ENCODE data around the gene RPS6KA2.

Gene RPS6KA2

DNA sequence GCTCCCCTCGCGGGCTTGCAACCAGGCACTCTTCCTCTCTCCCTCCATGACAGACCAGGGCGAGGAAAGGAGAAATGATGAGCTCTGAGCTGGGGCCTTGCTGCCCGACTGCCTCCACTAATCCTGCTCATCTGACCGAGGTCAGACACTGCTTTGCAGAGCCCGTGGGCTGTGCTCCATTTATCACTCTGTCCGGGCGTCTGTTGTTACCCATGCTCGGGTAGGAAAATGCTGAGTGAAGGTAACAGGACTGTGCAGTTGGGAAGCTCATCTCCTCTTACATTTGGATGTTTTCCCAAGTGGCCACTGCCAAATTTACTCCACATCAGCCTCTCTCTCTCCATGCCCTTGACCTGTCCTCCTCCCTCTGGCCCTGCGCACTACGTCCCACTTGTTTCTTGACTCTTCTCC, 14.6 kb downstream of the RPS6KA2 start:
- DNase-seq = no peak

DNA sequence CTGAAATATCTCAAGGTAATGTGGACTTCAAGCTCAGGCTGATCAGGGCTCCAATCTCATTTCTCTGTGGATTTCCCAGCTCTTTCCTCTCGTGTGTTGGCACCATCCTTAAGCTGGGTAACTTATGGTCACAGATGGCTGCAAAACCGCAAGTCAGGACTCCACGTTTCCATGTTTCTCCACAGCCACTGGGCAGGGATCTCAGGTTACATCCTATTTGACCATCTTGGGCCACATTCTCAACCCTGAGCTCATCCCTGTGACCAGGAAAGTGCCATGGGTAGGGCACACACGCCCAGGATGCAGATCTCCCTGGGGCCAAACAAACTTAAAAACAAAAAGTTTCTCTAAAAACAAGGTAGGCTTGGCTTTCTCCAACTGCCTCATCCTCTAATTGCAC, 15.4 kb downstream of the RPS6KA2 start:
- DNase-seq = no peak

DNA sequence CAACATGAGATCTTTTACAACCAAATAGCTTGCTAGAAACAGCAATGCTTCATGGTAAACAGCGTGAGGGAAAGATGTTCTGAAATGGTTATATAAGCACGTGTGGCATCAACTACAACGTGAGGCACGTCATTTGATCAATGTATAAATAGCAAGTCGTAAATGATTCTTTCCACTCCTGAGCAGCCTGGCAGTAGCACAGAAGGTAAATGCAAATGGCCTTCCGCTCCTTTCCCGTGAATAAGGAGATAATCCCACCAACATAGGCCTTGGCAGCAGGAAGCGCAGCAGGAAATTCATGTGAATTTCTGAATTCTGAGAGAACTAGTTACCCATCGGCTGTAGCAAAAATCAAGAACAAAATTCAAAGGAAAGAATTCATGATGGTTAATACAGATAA, 17.0 kb downstream of the RPS6KA2 start:
- no peak for DNase-seq

DNA sequence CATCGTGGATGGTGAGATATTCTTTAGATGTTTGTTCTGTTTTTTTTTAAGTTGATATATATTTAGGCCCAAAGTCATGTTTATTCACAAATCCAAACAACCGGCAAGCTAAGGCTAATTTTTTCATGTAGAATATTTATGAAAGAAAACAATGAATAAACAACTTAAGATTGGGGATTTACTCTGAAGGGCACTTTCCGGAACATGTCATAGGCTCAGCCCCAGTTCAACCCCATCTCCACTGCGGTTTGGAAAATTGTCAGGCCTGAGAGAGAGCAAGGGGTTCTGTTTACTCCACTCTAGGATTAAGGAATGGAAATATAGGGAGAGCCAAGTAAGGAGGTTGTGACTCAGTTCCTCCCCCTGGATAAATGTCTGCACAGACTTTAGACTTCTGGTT, 18.3 kb downstream of the RPS6KA2 start:
- no peak for DNase-seq

DNA sequence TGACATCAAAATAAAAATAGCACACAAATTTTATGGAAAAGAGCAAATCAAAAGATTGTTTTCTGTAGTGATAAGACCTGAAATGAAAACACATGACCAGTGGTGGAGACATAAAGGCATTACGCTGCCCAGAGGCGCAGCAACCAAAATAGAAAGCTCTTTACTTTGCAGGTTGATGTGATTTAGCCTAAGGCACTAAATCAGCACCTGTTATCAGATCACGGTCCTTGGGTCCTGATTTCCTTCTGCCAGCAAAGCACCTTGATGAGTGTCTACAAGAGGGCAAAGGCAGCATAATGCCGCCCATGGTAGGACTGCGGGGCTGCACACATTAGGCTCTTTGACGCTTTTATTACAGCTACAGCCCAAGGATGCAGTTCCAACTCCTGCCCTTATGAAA, 21.3 kb downstream of the RPS6KA2 start:
- DNase-seq = no peak

DNA sequence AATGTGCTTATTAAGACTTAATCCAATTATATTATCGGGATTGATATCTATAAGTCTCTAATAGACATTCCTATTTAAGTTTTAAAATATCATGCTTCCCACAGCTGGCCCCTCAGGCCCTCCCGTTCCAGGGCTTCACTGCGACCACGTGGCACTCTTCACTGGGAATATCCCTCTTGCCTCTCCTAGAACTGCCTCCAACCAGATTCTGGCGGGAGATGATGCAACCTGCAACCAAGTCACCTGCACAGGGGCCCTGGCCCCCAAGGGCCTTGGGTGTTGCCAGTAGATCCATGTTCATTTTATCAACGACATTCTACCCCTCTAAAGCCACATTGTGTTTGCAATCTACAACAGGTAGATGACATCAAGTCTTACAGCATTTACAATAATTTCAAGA, 22.1 kb downstream of the RPS6KA2 start:
- DNase-seq = no peak

DNA sequence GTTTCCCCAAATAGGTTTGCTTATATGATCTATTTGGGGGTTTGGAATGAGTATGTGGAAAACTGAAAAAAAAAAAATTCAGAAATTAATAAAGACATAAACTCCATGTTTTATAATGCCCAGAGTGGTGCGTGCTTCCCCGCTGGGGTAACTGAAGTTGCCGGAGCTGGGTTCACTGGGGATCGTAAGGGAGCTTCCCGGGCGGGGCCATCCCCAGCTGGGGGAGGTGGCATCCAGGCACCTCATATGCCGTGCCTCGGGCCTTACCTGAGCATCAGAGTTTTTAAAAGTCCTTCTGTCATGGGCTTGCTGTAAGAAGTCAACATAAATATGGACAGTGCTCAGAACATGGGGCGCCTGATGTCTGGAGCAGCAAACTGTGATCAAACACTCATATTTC, 22.7 kb downstream of the RPS6KA2 start:
- no peak for DNase-seq

DNA sequence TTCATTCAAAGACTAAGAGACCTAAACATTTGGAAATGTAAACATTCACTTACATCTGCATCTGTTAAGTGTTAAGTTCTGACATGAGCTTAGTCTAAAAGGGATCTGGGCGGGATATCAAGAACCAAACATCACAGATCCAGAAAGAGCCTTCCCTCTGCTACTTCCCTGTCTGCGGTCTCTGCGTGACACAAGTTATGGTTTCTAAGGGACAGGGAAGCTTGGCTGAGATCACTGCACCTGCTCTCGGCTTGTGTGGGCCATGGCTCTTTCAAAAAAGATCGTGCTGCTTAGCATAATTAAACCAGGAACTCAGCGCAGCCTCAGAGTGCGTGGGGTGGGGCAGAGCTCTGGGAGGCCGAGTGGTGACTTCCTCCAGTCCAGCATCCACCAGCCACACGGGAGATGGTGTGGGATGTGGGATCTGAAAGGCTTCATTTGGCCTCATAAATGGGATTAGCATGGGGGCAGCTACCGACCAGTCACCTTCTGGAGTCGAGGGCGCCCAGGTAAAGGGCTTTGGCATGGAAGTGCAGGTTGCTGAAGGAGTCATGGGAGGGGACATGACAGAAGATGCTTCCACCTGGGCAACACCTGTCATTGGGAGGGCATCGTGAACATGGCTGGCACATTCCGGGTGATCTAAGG, 23.9 kb downstream of the RPS6KA2 start:
- DNase-seq = no peak

DNA sequence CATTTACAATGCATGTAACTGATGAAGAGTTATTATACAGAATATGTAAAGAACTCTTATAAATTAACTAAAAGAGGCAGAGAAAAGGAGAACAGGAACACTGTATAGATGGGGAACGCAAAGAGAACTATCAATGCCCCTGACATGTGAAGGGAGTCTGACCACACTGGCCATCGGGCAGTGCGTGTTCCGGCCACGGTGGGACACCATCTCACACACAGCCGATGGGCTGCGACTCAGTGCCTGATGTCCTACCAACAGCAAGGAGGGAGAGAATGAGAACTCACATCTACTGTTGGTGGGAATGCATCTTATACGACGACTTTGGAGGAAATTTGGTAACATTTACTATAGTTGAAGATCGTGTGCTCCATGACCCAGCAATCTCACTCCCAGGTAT, 25.1 kb downstream of the RPS6KA2 start:
- DNase-seq = no peak

DNA sequence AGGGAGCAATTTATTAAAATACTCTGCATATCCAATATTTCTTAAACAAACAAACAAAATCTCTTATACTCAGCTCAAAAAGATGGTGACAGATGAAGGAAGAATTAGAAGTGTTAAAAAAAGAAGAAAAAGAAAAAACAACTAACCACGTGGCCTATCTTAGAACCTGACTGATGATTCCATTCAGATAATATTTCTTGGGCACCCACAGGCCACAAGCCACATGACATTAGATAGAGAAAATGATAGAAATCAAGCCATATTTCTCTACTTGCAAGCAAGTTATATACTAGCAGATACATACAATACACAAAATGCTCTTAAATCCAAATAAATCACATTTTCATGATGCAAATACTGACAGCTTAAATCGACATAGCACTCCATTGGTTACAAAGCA, 26.1 kb downstream of the RPS6KA2 start:
- no peak for DNase-seq

DNA sequence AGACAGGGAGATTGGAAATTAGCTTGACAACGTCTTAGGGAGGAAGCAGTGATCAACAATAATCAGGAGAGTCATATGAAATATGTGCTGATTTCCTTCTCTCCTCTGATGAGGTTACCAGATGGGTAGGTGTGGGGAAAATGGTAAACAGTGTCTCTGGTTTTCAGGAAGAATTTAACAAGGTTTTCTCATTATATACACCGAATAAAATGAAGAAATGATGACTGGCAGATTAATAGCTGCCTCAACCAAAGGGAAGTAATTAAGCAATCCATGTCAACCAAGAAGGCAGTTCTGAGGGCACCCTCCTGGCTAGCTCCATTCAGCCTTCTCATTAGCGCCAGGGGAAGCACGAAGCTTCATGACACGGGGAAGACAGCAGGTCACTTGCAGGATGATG, 27.8 kb downstream of the RPS6KA2 start:
- no peak for DNase-seq

DNA sequence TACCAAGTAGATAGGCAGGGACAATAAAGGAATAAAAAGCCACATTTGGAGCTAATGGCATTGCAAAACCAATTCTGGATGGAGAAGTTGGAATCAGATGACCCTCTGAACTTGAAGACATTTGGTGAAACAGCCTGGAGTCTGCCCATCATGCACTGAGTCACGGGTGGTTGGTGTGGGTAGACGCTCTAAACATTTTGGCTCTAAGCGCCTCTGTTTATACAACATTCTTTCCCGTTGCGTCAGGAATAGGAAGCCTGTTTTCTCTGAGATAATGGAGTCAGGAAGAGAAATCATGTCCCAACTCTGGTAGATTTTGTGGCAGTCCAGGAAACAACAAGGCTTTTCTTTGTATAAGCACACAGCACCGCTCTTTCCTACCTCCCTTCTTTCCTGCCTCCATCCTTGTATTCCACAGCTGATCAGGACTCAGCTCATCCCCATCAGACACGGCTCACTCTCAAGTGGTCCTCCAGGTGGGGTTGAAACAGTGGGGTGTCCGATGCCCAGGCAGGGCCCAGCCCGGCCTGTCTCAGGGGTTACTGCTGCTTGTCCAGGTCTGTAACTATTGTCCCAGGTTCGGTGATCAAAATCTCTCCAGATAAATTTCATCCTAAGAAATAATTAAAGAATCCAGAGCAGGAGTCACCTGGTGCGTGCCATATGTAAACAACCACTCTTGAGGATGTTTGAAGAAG, 28.5 kb downstream of the RPS6KA2 start:
- no peak for DNase-seq

DNA sequence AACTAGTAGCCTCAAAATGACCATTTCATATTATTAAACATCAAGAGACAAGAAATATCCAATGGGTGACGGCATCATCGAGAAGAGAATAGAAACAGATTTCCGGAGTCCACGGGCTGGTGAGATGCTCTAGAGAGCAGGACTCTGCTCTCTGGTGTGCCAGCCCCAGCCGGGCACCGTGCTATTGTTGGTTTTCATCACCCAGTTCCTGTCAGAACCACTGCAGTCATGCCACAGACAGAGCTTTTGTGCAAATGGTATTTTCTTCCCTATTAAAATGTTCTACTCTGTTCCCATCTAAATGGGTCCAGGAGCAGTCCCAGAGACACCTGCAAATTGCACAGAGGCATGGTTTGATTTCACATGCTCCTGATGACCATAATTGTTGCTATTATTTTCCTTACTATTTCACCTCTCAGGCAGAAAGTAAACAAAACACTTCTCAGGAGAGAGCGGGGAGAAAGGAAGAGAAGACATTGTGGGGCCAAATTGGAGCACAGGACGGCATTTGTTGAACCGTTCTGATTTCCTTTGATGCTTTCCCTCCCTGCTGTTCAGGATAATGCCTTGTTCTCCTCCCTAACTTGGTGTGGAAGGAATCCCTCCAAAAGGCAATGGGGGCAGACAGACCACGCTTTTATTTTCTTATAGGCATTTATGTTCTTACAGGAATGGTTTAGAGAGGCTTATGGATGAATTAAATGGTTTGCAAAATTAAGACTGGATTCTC, 29.2 kb downstream of the RPS6KA2 start:
- DNase-seq = no peak

DNA sequence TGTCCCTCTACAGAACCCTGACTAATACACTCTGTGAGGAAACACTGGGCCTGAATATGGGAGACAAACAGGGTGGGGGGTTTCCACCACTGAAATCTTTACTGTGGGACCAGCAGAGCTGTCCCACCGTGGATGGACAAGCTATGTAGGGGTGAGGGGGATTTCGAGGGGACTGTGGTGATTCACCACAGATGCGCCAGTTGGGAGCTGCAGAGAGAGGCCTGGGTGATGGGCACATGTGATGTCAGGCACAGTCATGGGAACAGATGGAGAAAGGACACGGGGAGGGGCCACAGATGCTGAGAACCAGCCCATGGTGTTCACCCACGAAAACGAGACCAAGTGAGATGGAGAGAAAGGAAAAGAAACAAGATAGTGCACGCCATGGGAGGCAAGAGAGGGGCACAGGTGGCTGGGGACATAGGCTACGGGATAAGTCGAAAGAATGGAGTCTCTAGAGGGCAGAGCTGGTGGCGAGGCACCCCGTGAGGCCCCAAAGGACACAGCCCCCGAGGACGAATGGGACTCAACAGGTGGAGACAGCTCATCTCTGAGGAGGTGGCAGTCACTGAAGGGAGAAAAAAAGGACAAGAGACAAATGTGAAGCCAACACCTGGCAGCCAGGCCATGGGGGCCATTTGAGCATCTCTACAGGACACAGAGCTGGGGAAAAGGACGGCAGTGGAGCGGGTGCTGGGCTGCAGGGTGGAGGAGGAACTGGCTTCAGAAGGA, 30.1 kb downstream of the RPS6KA2 start:
- no peak for DNase-seq

DNA sequence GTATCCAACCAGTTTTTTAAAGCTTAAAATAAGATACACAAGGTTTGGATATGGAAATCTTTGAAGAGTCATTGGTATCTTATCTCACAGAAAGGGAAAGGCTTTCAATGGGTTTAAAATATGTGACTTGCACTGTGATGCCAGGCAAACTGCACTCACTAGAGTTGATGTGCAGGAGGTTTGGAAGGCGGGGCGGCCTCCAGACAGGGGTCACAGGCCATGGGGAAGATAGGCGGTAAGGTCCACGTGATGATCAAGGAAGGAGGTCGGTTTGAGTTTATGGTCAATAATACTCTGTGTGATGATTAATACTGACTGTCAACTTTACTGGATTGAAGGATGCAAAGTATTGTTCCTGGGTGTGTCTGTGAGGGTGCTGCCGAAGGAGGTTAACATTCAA, 31.1 kb downstream of the RPS6KA2 start:
- DNase-seq = no peak

DNA sequence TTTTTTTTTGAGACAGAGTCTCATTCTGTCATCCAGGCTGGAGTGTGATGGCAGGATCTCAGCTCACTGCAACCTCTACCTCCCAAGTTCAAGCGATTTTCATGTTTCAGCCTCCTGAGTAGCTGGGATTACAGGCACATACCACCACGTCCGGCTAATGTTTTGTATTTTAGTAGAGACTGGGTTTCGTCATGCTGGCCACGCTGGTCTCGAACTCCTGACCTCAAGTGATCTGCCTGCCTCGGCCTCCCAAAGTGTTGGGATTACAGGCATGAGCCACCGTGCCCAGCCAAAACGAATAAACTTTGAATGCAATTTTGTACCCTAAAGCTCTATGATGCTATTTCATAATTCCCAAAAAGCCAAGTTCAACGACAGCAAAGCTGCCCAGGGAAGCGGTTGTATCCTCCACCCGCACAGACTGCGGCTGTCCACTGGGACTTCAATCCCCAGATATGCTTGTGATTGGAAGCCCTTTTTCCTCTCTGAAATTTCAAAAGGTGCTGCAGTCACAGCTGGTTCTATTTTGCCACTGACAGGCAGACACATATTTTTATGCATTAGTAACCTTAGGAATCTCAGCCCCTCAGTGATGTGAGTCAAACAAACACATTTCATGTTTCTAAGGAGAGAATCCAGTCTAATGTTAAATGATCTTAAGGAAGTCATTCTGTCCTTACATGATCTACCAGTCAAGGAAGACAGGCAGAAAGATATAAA, 31.8 kb downstream of the RPS6KA2 start:
- no peak for DNase-seq

DNA sequence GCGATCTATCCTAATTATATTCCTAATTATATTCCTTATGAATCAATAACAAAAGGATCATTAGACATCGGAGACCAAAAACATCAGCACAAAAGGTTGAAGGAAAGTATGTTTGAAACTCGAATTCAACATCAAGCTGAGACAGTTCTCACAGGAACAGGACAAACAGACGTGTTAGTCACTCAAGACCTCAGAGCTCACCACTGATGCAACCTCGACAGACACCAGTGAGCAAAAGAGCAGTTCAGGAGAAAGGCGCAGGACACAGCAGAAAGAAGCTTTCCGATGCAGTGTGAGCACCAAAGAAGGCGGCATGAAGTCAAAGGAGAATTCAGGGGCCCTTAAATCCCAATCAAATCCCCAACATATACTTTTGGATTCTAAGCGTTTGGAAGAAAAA, 34.2 kb downstream of the RPS6KA2 start:
- no peak for DNase-seq

DNA sequence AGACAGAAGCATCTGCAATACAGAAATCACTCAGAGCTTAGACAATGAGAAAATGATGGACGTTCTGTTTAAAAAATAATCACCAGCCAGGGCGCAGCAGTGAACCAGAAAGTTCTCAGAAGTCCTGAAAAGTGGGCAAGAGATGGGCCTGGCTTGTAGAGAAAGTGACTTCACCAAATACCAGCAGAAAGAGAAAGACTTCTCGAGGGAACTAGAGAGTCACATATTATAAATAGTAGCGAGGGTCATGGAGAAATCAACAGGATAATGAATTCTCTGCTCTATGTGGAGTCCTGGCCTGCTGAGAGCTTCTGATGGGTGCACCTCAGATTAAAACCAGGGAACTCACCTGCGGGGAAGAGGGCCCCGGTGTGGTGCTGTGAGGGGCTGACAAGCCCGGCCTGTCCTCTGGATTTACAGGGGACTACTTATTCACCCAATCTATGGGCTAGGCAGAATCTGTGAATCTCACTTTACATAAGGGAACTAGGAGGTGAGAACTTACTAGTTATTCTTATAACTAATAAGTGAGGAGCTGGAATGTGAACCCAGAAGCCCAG, 35.0 kb downstream of the RPS6KA2 start:
- no peak for DNase-seq

DNA sequence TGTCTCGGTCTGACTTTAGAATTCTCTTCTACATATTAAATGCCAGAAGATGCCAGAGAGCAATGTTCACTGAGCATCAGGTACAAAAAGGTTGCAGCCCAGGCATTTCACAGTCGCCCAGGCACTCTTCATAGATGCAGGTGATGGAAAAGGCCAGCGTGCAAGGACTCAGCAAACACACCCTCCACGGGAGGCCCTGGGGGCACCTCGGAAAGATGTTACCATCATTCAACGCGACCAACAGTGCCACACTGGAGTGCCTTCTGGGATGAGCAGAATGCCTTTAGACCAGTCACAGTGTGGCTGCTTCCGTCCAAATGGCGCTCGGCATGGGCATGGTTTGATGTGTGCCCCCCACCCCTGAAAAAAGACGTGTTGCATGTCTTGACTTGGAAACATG, 36.0 kb downstream of the RPS6KA2 start:
- DNase-seq = no peak

DNA sequence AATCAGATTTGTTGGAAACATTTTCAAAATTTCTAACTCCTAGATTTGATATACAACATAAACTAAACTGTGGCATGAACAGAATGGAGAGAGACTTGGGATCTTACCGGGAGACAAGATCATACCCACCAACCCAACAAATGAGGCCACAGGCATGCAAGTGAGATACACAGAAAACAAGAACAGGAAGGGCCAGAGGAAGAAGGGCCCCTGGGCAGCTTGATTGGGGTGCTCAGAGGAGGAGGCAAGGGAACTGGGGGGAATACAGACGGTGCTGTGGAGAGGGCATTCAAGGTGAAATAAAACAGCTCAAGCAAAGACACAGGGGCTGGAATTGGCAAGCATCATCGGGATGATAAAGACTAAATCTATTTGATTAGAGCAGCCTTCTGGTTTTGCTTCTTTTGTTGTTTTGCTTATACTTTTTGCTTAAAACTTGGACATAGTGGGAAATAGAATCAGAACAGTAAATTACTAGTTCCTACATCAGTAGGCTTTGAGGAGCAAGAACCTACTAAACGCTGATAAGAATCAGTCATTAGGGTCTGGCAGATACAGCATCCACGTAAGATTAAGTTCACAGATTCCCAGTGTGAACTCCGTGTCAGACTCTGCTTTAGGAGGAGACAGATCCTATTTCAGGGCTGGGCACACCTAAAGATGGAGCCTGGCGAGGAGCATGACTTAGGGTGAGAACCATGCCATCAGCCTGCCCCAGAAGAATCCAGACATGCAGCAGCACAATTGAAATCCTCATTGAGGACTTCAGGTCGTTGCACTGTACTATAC, 37.1 kb downstream of the RPS6KA2 start:
- no peak for DNase-seq

DNA sequence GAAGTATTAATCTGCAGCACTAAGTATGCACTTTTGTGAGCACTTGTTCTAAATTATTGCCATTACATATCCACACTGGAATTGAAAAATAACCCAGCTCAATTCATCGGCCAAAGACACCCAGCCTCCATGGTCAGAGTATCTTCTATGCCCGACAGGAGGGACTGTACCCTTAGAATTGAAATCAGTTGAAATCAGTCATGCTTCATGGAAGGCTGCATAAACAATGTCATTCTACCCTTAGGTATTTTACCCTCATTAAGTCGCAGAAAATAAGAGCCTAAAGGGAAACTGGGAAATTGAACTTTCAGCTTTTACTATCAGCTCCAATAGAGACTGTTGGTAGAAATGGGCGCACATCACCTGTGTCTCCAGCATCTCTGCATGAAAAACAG, 37.7 kb downstream of the RPS6KA2 start:
- DNase-seq = no peak

Measured in CD4-positive, alpha-beta T cell treated with Interleukin-1 beta for 1 hour (primary cell).